HepG2 (cell line): ENCODE results near the gene OPRL1. TPM values are rescaled to one million over a fixed set of nuclear protein-coding genes. Genes with fewer than 3 reads are reported as not detected.

Source experiments
- CENPT ChIP-seq: sonication (generic); formaldehyde crosslinking; IDR thresholded peaks from 2 replicates; pipeline ENCODE4 v1.8.0; 2022; ENCODE audit warnings: low read depth, mild to moderate bottlenecking, moderate library complexity, missing genetic modification reagents
- CHCHD3 ChIP-seq: sonication (generic); formaldehyde crosslinking; IDR thresholded peaks from 2 replicates; pipeline ENCODE4 v1.8.0; 2022; ENCODE audit warnings: mild to moderate bottlenecking, missing genetic modification reagents, moderate library complexity
- FIP1L1 ChIP-seq: fragments of 200-400 bp; formaldehyde crosslinking; IDR thresholded peaks from 2 replicates; pipeline ENCODE4 v1.6.1; 2018; ENCODE audit warnings: low read depth, mild to moderate bottlenecking, low read length, moderate library complexity, borderline replicate concordance; ENCODE audit not compliant: insufficient read depth
- KDM5A ChIP-seq: fragments of 200-600 bp; sonication (generic); IDR thresholded peaks from 2 replicates; pipeline ENCODE4 v1.7.0; 2018; ENCODE audit warnings: antibody characterized with exemption, mild to moderate bottlenecking, low read length, borderline replicate concordance
- KLF15 ChIP-seq: sonication (generic); formaldehyde crosslinking; IDR thresholded peaks from 2 replicates; pipeline ENCODE4 v1.8.1; 2023; ENCODE audit warnings: borderline replicate concordance, mild to moderate bottlenecking, inconsistent platforms, missing genetic modification reagents, mixed read lengths
- NCOA1 ChIP-seq: sonication (generic); formaldehyde crosslinking; IDR thresholded peaks from 2 replicates; pipeline ENCODE4 v1.9.0; 2021; ENCODE audit warnings: missing genetic modification reagents
- NPAS2 ChIP-seq: sonication (generic); formaldehyde crosslinking; IDR thresholded peaks from 2 replicates; pipeline ENCODE4 v1.8.0; 2022; ENCODE audit warnings: mild to moderate bottlenecking, missing genetic modification reagents, borderline replicate concordance
- RFX5 ChIP-seq: IDR thresholded peaks from 2 replicates; pipeline ENCODE4 v1.6.1; 2011; ENCODE audit warnings: low read depth, low read length, improper control_type of control experiment
- SALL1 ChIP-seq: sonication (generic); formaldehyde crosslinking; IDR thresholded peaks from 2 replicates; pipeline ENCODE4 v1.8.0; 2022; ENCODE audit warnings: mild to moderate bottlenecking, missing genetic modification reagents
- TBX2 ChIP-seq: sonication (generic); formaldehyde crosslinking; IDR thresholded peaks from 2 replicates; pipeline ENCODE4 v1.5.0; 2020; ENCODE audit warnings: missing genetic modification reagents, mild to moderate bottlenecking, borderline replicate concordance
- TMF1 ChIP-seq: sonication (generic); formaldehyde crosslinking; IDR thresholded peaks from 2 replicates; pipeline ENCODE4 v1.8.1; 2022; ENCODE audit warnings: low read depth, missing genetic modification reagents
- ZC3H13 ChIP-seq: sonication (generic); formaldehyde crosslinking; IDR thresholded peaks from 2 replicates; pipeline ENCODE4 v1.8.1; 2023; ENCODE audit warnings: mild to moderate bottlenecking, missing genetic modification reagents, moderate library complexity
- ZNF10 ChIP-seq: sonication (generic); formaldehyde crosslinking; IDR thresholded peaks from 2 replicates; pipeline ENCODE4 v1.4.0; 2020; ENCODE audit warnings: mild to moderate bottlenecking, low read depth, missing genetic modification reagents, borderline replicate concordance
- ZNF136 ChIP-seq: sonication (generic); formaldehyde crosslinking; IDR thresholded peaks from 2 replicates; pipeline ENCODE4 v1.8.1; 2022; ENCODE audit warnings: low read depth, mild to moderate bottlenecking, moderate library complexity, missing genetic modification reagents
- ZNF33B ChIP-seq: sonication (generic); formaldehyde crosslinking; IDR thresholded peaks from 2 replicates; pipeline ENCODE4 v1.5.1; 2020; ENCODE audit warnings: mild to moderate bottlenecking, missing genetic modification reagents
- ZNF547 ChIP-seq: sonication (generic); formaldehyde crosslinking; IDR thresholded peaks from 2 replicates; pipeline ENCODE4 v1.5.1; 2020; ENCODE audit warnings: mild to moderate bottlenecking, missing genetic modification reagents
- ZNF607 ChIP-seq: sonication (generic); formaldehyde crosslinking; IDR thresholded peaks from 2 replicates; pipeline ENCODE4 v1.5.1; 2020; ENCODE audit warnings: missing genetic modification reagents, mild to moderate bottlenecking, borderline replicate concordance
- ZNF768 ChIP-seq: sonication (generic); formaldehyde crosslinking; IDR thresholded peaks from 2 replicates; pipeline ENCODE4 v1.4.0; 2020; ENCODE audit warnings: missing genetic modification reagents
- ZNF839 ChIP-seq: sonication (generic); formaldehyde crosslinking; IDR thresholded peaks from 2 replicates; pipeline ENCODE4 v1.4.0; 2020; ENCODE audit warnings: missing genetic modification reagents, mild to moderate bottlenecking, borderline replicate concordance
- polyA plus RNA-seq, 8 experiments: library from polyadenylated mRNA; depleted of rRNA in 3 of 8; stranded (reverse) in 7 of 8; unstranded in 1 of 8; fragments of >200 nt; fragmentation: Illumina TruSeq in 4 of 8; extraction: Trizol in 4 of 8; gene quantifications; 2 replicates each; pipeline versions ENCODE4 v1.2.1 to v1.2.3, GENCODE V29; 2011 to 2016; ENCODE audit warnings: low read depth in 4 of 8, missing spikeins in 1 of 8, mixed read lengths in 1 of 8; ENCODE audit not compliant: insufficient read depth in 1 of 8
- total RNA-seq, 5 experiments: library from RNA; depleted of rRNA; stranded (reverse); fragments of >200 nt; fragmentation: Illumina TruSeq; extraction: Trizol; gene quantifications; 2 replicates each; pipeline ENCODE4 v1.2.3, GENCODE V29; 2016; ENCODE audit warnings: low read depth in 1 of 5
- TF ChIP-seq, protein P1 (sequence below): sonication (generic); formaldehyde crosslinking; IDR thresholded peaks from 2 replicates; pipeline ENCODE4 v1.9.0; 2021; ENCODE audit warnings: missing genetic modification reagents, borderline replicate concordance
- TF ChIP-seq, protein P2 (sequence below): sonication (generic); formaldehyde crosslinking; IDR thresholded peaks from 2 replicates; pipeline ENCODE4 v1.4.0; 2020; ENCODE audit warnings: mild to moderate bottlenecking, missing genetic modification reagents
- TF ChIP-seq, protein P3 (sequence below): sonication (generic); IDR thresholded peaks from 2 replicates; pipeline ENCODE4 v1.6.1; 2016; ENCODE audit warnings: low read depth, borderline replicate concordance
- TF ChIP-seq, protein P4 (sequence below): IDR thresholded peaks from 2 replicates; pipeline ENCODE4 v1.6.1; 2016; ENCODE audit warnings: missing compliant biosample characterization, missing genetic modification reagents, borderline replicate concordance
- TF ChIP-seq, protein P5 (sequence below): sonication (generic); formaldehyde crosslinking; IDR thresholded peaks from 2 replicates; pipeline ENCODE4 v1.5.1; 2020; ENCODE audit warnings: missing genetic modification reagents, mild to moderate bottlenecking, borderline replicate concordance

Gene OPRL1
- total and polyA plus RNA-seq, 2 of the 13 experiments (the other 11 are each of a cell fraction or from before 2014, with no cell fraction given) = 0.35 to 0.71 TPM

DNA sequence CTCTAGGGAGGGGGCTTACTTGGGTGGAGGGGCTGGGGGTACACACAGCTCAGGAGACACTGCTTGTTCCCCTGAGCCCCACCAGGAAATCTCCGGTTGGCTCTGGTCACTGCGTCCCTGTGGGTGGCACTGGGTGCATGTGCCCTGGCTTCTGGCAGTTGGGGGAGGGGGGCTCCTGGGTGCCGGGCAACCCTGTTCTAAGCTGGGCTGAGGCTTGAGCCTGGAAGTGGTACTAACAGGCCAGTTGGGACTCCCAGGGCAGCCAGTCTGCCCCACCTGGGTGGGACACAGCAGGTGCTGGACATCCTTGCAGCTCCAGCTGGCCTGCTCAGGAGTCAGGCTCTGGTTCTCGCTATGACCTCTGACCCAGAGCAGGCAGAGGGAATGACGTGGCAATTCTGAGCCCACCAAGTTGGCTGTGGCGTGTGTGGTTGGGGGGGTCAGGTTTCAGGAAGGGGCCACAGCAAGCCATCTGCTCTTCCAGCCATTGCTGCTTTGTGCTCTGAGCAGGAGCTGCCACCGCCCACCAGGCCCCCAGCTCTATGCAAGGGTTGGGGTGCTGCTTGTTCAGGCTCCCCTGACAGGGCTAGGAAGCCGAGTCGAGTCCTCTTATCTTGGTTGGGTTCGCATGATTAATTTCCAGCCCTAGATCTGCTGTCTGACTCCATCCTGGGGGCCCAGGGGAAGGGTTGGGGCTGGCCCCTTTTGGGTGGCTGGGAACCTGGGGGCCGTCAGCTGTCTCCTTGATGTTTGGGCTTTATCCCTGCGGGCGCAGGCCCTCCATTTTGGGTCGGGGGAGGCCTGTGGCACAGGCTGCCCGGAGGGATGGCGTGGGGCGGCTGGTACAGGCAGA lies 43.3 kb upstream of the OPRL1 start (continued):
- TF ChIP-seq ZC3H13 (no peak; the same call in 1 of the 2 replicates), NCOA1 (CRISPR knock-in tag) (peak; percentile 88), RFX5 (no peak), KDM5A (0 out of 2 replicates have a peak, but pooled peaks have one; percentile 52), NPAS2 (CRISPR knock-in tag) (no peak), ZNF10 (CRISPR knock-in tag) (no peak), ZNF839 (CRISPR knock-in tag) (no peak), KLF15 (CRISPR knock-in tag) (no peak; the same call in 1 of the 2 replicates), ZNF607 (CRISPR knock-in tag) (no peak; the same call in 1 of the 2 replicates), TMF1 (CRISPR knock-in tag) (no peak), ZNF136 (CRISPR knock-in tag) (0 out of 2 replicates have a peak, but pooled peaks have one; percentile 15), CENPT (CRISPR knock-in tag) (no peak; the same call in 1 of the 2 replicates), ZNF768 (peak; percentile 6), TBX2 (CRISPR knock-in tag) (no peak; the same call in 1 of the 2 replicates), FIP1L1 (no peak; the same call in 1 of the 2 replicates), SALL1 (CRISPR knock-in tag) (no peak; the same call in 1 of the 2 replicates), ZNF547 (CRISPR knock-in tag) (peak; percentile 30), ZNF33B (CRISPR knock-in tag) (no peak), CHCHD3 (peak; percentile 11; the same call in 1 of the 2 replicates)
- TF ChIP-seq, protein P1, sequence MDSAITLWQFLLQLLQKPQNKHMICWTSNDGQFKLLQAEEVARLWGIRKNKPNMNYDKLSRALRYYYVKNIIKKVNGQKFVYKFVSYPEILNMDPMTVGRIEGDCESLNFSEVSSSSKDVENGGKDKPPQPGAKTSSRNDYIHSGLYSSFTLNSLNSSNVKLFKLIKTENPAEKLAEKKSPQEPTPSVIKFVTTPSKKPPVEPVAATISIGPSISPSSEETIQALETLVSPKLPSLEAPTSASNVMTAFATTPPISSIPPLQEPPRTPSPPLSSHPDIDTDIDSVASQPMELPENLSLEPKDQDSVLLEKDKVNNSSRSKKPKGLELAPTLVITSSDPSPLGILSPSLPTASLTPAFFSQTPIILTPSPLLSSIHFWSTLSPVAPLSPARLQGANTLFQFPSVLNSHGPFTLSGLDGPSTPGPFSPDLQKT (CRISPR knock-in tag) = no peak
- TF ChIP-seq, protein P2, sequence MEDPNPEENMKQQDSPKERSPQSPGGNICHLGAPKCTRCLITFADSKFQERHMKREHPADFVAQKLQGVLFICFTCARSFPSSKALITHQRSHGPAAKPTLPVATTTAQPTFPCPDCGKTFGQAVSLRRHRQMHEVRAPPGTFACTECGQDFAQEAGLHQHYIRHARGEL = peak; percentile 82; the same call in 1 of the 2 replicates
- TF ChIP-seq, protein P3, sequence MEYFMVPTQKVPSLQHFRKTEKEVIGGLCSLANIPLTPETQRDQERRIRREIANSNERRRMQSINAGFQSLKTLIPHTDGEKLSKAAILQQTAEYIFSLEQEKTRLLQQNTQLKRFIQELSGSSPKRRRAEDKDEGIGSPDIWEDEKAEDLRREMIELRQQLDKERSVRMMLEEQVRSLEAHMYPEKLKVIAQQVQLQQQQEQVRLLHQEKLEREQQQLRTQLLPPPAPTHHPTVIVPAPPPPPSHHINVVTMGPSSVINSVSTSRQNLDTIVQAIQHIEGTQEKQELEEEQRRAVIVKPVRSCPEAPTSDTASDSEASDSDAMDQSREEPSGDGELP = peak; percentile 75; the same call in 1 of the 2 replicates
- TF ChIP-seq, protein P4, sequence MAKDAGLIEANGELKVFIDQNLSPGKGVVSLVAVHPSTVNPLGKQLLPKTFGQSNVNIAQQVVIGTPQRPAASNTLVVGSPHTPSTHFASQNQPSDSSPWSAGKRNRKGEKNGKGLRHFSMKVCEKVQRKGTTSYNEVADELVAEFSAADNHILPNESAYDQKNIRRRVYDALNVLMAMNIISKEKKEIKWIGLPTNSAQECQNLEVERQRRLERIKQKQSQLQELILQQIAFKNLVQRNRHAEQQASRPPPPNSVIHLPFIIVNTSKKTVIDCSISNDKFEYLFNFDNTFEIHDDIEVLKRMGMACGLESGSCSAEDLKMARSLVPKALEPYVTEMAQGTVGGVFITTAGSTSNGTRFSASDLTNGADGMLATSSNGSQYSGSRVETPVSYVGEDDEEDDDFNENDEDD = no peak
- TF ChIP-seq, protein P5, sequence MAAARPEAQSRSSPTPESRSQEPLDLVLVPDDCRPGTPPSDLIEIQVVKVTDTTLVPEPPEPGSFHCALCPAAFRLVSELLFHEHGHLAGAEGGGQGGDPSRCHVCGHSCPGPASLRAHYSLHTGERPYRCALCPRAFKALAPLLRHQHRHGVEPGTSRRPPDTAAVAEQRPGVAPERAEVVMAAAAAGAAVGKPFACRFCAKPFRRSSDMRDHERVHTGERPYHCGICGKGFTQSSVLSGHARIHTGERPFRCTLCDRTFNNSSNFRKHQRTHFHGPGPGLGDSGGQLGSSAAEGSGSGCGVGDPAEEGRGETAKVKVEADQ = peak; percentile 68
